Measurements from ENCODE around the gene PLCB3. TPM values are rescaled to one million over a fixed set of nuclear protein-coding genes. Genes with fewer than 3 reads are reported as not detected.

The PLCB3 gene
- total RNA-seq, 1 donor = 25.3 TPM

- Histone ChIP-seq H3K9me3 (ENCODE audit: low read depth, low read length) (no peaks in the 10 kb centered on the region), H4K20me1 (ENCODE audit: insufficient read depth, low read length) (no peaks in the 10 kb centered on the region), H3K36me3 (ENCODE audit: insufficient read depth, low read length) (peaks cover 19% of the 10 kb centered on the region), H3K4me1 (ENCODE audit: insufficient read depth, low read length) (peaks cover 27% of the 10 kb centered on the region), H3K79me2 (ENCODE audit: insufficient read depth, low read length) (no peaks in the 10 kb centered on the region), H3K4me3 (ENCODE audit: insufficient read depth, low read length) (peak overlapping the region; percentile 74), H3K27ac (ENCODE audit: low read depth, low read length) (peak overlapping the region; percentile 94), H2AFZ (ENCODE audit: low read length) (peak overlapping the region; percentile 56), H3K4me2 (ENCODE audit: insufficient read depth, low read length) (peak overlapping the region; percentile 96), H3K27me3 (ENCODE audit: insufficient read depth, low read length) (no peaks in the 10 kb centered on the region)
- peak; percentile 97 for DNase-seq (ENCODE audit: insufficient read length, low spot score, missing footprints)
- TF ChIP-seq CTCF (IDR thresholded peaks at IDR 0.05; ENCODE audit: extremely low read depth, low read depth, low read length) = no peak
These were observed 18.4 kb downstream of the PLCB3 start for GRCh38 chr11:64269540-64270220.

- no peaks in the 10 kb centered on the region for H3K27me3 ChIP-seq (ENCODE audit: insufficient read depth, low read length)
- peaks cover 14% of the 10 kb centered on the region for H3K4me1 ChIP-seq (ENCODE audit: insufficient read depth, low read length)
- no peak for TF ChIP-seq CTCF (IDR thresholded peaks at IDR 0.05; ENCODE audit: extremely low read depth, low read depth, low read length)
- H3K27ac ChIP-seq (ENCODE audit: low read depth, low read length) = no peak overlapping the region
- no peak overlapping the region for H2AFZ ChIP-seq (ENCODE audit: low read length)
- no peak overlapping the region for H3K4me3 ChIP-seq (ENCODE audit: insufficient read depth, low read length)
- H3K9me3 ChIP-seq (ENCODE audit: low read depth, low read length) = no peaks in the 10 kb centered on the region
- DNase-seq (ENCODE audit: insufficient read length, low spot score, missing footprints) = no peak
- no peaks in the 10 kb centered on the region for H4K20me1 ChIP-seq (ENCODE audit: insufficient read depth, low read length)
- peaks cover 5% of the 10 kb centered on the region for H3K79me2 ChIP-seq (ENCODE audit: insufficient read depth, low read length)
- H3K36me3 ChIP-seq (ENCODE audit: insufficient read depth, low read length) = peaks cover 15% of the 10 kb centered on the region
- no peak overlapping the region for H3K4me2 ChIP-seq (ENCODE audit: insufficient read depth, low read length)
These were observed 23.9 kb downstream of the PLCB3 start for GRCh38 chr11:64275031-64275800.

GRCh38 chr11:64275841-64276240, 24.5 kb downstream of the PLCB3 start:
- no peak for TF ChIP-seq CTCF (IDR thresholded peaks at IDR 0.05; ENCODE audit: extremely low read depth, low read depth, low read length)
- Histone ChIP-seq H3K27ac (ENCODE audit: low read depth, low read length) (no peak overlapping the region), H3K4me1 (ENCODE audit: insufficient read depth, low read length) (peaks cover 10% of the 10 kb centered on the region), H3K4me2 (ENCODE audit: insufficient read depth, low read length) (no peak overlapping the region), H3K79me2 (ENCODE audit: insufficient read depth, low read length) (peaks cover 5% of the 10 kb centered on the region), H3K9me3 (ENCODE audit: low read depth, low read length) (no peaks in the 10 kb centered on the region), H2AFZ (ENCODE audit: low read length) (no peak overlapping the region), H4K20me1 (ENCODE audit: insufficient read depth, low read length) (no peaks in the 10 kb centered on the region), H3K27me3 (ENCODE audit: insufficient read depth, low read length) (no peaks in the 10 kb centered on the region), H3K36me3 (ENCODE audit: insufficient read depth, low read length) (peaks cover 15% of the 10 kb centered on the region), H3K4me3 (ENCODE audit: insufficient read depth, low read length) (no peak overlapping the region)
- no peak for DNase-seq (ENCODE audit: insufficient read length, low spot score, missing footprints)
